Stimulated activated CD8-positive, alpha-beta memory T cell treated with anti-CD3 and anti-CD28 coated beads, Interleukin-15, amount 100 ng/mL, for 1 hour (primary cell): Measurements from ENCODE around the gene INVS.
"Not testable (repeated sequence)": the region's sequence is repeated elsewhere in the genome, so short reads cannot be mapped to it uniquely, and the experiment has no call there.

Source experiments
- DNase-seq: peaks from one replicate; pipeline ENCODE4 v3.0.0-alpha.2; 2020; ENCODE audit warnings: low read depth

The INVS gene, protein sequence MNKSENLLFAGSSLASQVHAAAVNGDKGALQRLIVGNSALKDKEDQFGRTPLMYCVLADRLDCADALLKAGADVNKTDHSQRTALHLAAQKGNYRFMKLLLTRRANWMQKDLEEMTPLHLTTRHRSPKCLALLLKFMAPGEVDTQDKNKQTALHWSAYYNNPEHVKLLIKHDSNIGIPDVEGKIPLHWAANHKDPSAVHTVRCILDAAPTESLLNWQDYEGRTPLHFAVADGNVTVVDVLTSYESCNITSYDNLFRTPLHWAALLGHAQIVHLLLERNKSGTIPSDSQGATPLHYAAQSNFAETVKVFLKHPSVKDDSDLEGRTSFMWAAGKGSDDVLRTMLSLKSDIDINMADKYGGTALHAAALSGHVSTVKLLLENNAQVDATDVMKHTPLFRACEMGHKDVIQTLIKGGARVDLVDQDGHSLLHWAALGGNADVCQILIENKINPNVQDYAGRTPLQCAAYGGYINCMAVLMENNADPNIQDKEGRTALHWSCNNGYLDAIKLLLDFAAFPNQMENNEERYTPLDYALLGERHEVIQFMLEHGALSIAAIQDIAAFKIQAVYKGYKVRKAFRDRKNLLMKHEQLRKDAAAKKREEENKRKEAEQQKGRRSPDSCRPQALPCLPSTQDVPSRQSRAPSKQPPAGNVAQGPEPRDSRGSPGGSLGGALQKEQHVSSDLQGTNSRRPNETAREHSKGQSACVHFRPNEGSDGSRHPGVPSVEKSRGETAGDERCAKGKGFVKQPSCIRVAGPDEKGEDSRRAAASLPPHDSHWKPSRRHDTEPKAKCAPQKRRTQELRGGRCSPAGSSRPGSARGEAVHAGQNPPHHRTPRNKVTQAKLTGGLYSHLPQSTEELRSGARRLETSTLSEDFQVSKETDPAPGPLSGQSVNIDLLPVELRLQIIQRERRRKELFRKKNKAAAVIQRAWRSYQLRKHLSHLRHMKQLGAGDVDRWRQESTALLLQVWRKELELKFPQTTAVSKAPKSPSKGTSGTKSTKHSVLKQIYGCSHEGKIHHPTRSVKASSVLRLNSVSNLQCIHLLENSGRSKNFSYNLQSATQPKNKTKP

DNA sequence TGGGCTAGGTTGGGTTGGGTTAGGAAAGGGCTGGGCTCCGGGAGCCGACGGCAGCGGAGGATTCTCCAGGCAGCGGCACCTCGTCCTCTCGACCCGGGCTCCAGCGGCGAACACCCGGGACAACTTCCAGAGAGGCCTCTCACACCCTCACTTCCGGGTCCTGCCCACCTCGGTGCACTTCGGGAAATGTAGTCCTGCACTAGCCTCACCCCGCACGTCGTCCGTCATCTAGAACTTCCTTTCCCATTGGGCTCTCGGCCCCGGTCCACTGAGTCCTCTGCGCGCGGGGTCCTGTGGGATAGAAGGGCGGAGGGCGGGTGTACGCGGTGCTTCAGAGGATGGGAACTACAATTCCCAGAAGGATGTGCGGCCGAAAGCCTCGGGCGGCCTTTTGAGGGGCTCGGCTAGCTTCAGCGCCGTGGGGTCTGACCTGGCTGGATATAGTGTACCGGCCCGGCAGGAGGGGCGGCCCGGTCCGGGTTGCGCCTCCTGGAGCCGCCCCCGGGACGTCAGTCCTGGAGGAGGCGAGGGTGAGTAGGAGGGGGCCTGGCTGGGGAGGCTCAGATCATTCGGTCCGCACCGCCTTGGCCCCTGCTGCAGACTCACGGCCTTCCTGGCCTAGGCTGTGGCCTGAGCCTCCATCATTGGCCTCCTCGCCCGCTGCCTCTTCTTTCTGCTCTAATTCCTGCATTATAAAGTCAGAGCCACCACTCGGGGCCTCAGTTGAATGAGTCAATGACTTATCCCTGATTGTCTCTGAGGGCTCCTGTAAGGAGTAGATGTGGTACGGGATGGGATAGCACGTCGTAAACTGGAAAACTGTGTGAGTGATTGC, at the start of gene INVS, which contains the start of gene ERP44:
Gene INVS (plus strand): TSS at position 357 of the 835 bp plus-strand sequence. CDS start 5,279 bp downstream, outside the sequence.
Gene ERP44 (minus strand): TSS at position 114 of the 835 bp plus-strand sequence. CDS start 160 bp downstream, outside the sequence.
- DNase-seq = peak; percentile 94

GRCh38 chr9:100049551-100049950, 49.5 kb upstream of the INVS start:
- no peak for DNase-seq

DNA sequence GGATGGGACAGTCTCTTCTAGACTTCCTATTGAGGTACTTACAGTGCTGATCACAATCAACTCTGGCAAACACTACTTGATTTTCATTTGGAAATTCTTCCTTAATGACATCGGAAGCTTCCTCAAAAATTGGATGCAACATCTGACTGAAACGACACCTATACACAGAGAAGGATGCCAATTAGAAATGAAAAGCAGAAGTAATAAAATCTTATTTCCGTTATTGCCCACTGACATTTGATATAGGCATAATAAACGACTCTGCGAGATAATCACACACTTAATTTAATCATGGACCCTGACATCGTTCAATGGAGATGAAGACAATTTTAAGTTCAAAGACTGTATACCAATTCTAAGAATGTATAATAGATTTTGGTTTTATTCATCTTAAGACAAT, 46.7 kb upstream of the INVS start:
- DNase-seq = no peak

- DNase-seq = no peak
Measured at GRCh38 chr9:100056561-100056960, 42.5 kb upstream of the INVS start.

GRCh38 chr9:100057624-100058023, 41.4 kb upstream of the INVS start:
- DNase-seq = no peak

GRCh38 chr9:100058699-100059579, 40.1 kb upstream of the INVS start:
- DNase-seq = no peak

DNA sequence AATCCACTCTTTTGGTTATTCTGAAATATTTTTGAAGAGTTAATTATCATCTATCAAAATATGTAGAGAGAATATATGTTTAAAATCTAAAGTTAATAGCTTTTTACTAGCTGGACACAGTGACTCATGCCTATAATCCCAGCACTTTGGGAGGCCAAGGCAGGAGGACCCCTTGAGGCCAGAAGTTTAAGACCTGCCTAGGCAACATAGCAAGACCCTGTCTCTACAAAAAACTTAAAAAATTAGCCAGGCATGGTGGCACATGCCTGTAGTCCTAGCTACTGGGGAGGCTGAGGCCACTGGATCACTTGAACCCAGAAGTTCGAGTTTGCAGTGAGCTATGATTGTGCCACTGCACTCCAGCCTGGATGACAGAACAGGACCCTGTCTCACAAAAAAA, 36.4 kb upstream of the INVS start:
- DNase-seq = not testable (repeated sequence)

GRCh38 chr9:100063185-100063584, 35.9 kb upstream of the INVS start:
- DNase-seq = no peak

- DNase-seq = no peak
Measured at GRCh38 chr9:100064872-100065581, 34.0 kb upstream of the INVS start.

DNA sequence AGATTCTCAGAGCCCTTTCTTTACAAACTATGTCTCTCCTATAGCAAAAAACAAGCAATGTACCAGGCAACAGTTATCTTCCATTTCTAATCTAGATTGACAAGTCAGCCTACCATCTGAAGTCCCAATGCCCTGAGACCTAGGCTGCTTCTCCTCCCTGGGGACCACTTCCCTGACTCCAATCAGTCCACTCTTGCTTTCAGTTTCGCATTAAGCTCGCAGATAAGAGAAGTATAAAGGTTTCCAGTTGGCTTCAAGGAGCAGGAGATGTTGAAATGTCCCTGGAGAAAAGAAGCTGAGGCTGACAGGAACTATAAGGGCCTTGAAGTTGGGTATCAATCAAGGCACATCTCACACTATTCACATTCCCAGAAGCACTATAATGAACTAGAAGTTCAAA, 32.5 kb upstream of the INVS start:
- DNase-seq = no peak

DNA sequence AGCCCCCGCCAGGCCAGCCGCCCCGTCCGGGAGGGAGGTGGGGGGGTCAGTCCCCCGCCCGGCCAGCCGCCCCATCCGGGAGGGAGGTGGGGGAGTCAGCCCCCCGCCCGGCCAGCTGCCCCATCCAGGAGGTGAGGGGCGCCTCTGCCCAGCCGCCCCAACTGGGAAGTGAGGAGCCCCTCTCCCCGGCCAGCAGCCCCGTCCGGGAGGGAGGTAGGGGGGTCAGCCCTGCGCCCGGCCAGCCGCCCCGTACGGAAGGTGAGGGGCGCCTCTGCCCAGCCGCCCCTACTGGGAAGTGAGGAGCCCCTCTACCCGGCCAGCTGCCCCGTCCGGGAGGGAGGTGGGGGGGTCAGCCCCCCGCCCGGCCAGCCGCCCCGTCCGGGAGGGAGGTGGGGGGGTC, 31.1 kb upstream of the INVS start:
- not testable (repeated sequence) for DNase-seq

DNA sequence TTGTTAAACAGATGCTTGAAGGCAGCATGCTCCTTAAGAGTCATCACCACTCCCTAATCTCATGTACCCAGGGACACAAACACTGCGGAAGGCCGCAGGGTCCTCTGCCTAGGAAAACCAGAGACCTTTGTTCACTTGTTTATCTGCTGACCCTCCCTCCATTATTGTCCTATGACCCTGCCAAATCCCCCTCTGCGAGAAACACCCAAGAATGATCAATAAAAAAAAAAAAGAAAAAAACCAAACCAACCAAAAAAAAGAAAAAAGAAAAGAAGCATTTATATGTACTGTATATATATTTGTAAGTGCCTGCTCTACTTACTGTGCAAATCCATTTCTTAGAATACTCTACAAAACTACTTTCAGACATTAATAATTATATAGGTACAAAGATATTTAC, 30.0 kb upstream of the INVS start:
- not testable (repeated sequence) for DNase-seq

DNA sequence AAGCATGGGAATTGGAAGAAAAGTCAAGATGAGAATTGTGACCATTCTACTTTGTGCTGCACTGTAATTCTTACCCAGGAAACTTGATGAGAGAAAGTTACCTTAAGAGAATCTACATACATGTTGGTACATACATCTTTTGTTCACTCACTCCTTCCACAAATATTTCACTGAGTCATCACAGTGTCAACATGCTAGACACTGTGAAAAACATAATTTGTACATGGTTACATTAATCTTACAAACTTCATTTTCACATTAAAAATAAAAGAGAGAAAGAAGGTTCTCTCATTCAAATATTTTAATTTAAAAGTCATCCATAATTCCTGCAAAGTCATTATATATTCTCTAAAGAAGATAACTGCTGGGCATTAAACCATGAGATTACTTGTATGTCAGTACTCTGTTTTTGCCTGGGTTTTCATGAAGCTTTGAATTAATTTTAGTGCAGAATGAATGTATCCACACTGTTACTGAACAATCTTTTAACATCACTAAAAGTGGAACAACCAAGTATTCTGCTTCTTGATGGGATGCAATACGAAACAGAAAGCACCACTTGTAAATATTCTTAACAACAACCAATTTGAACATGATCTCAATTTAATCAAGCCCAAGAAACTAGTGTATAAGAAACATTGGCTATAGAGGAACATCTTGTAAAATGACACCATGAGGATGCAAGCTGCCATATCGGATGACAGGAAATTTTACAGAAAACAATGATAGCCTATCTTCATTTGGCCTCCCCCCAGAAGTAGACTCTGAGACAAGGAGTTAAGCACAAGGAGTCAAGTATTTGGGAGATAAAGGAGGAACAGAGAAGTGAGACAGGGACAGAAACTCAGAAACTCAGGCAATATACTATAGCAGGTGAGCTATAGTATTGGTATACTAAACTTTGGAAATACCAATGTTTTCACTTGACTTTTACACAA, 28.7 kb upstream of the INVS start:
- no peak for DNase-seq

DNA sequence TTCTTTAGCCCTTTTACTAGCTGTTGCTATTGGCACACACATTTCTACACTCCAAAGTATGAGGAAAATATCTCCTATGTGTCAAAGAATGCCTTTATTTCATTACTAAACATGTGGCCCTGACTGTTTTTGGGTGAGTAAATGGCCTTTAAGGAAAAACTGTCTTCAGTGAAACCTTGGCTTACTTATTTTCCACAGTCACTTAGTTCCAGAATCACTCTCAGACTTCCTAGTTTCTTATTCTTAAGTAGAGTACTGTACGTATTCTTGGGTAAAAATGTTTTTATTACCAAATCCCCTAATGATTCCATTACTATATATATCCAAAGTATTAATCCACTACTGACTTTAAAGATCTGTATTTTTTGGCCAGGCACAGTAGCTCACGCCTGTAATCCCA, 27.8 kb upstream of the INVS start:
- DNase-seq = no peak

DNA sequence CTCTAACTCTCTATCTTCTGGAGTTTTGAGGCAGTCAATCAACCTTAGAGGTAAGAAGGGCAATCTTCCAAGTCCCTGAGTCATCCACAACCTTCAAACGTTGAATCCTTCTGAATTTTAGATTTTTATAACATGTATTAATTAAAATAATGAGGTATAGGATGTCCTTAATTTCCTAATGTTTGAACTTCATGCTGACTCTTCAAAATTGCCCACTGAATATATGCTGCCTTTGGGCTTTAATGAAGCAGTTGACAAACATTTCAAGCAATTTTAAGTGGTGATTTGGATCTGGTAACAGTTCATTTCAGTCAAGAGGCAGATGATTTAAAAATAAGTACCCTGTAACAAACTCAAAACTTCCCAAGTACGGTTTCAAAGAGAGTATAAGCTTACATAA, 26.2 kb upstream of the INVS start:
- DNase-seq = no peak

DNA sequence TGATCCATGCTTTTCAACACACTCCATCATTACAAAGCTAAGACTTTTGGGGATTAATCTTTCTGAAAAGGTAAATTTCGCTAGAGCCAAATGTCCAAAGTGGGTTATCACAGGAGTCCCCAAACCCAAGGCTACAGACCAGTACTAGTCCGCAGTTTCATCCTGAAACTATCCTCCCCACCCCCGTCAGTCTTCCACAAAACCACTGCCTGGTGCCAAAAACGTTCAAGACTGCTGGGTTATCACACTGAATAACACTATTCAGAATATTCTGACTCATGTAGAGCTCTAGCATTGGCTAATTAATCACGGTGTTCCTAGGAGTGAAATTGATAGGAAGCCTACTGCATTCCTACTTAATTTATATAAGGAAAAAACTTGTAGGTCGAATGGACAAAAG, 24.9 kb upstream of the INVS start:
- DNase-seq = no peak

GRCh38 chr9:100074989-100075388, 24.1 kb upstream of the INVS start:
- DNase-seq = no peak

GRCh38 chr9:100076256-100076655, 22.8 kb upstream of the INVS start:
- DNase-seq = not testable (repeated sequence)

GRCh38 chr9:100082782-100083181, 16.3 kb upstream of the INVS start:
- DNase-seq = no peak
